ENCODE measurements around the gene ZNF687. TPM values are rescaled to one million over a fixed set of nuclear protein-coding genes. Genes with fewer than 3 reads are reported as not detected.

Gene ZNF687
- total and polyA plus RNA-seq, 2 donors (not counting 1 experiment from before 2014, with no cell fraction given), result 7.2 to 11.7 TPM

- TF ChIP-seq EZH2 (IDR thresholded peaks at IDR 0.05; ENCODE audit: low read length, missing control alignments) (no peak), CTCF (conservative IDR thresholded peaks at IDR 0.05 in 1 of 2, IDR thresholded peaks at IDR 0.05 in 1 of 2; ENCODE audit: low read depth in 1 of 2, low read length in 2 of 2) (no peak)
- no peak for DNase-seq (ENCODE audit: low read depth in 2 of 2)
- no peaks in the 10 kb centered on the region for H3K9me3 ChIP-seq (ENCODE audit: control insufficient read depth, insufficient read depth, low read depth, low read length)
- H3K4me3 ChIP-seq (replicated peaks in 1 of 4; ENCODE audit: control extremely low read depth in 1 of 4, insufficient read depth in 1 of 4, low read depth in 3 of 4, low read length in 4 of 4), result no peak overlapping the region
- peaks cover 39% of the 10 kb centered on the region for H3K36me3 ChIP-seq (ENCODE audit: control insufficient read depth, insufficient read depth, low read length)
- no peak overlapping the region for H3K9ac ChIP-seq (ENCODE audit: insufficient read depth, low read length)
- H3K4me2 ChIP-seq (ENCODE audit: extremely low read depth, insufficient read depth, low read length), result no peak overlapping the region
- no peak overlapping the region for H2AFZ ChIP-seq (ENCODE audit: low read length)
- H3K4me1 ChIP-seq (ENCODE audit: control insufficient read depth, extremely low read depth, insufficient read depth, low read length), result no peaks in the 10 kb centered on the region
- H3K27me3 ChIP-seq (ENCODE audit: control insufficient read depth, insufficient read depth, low read length), result no peaks in the 10 kb centered on the region
- no peak overlapping the region for H3K27ac ChIP-seq (ENCODE audit: insufficient read depth, low read length)
- no peaks in the 10 kb centered on the region for H4K20me1 ChIP-seq (ENCODE audit: control insufficient read depth, extremely low read depth, insufficient read depth, low read length)
- H3K79me2 ChIP-seq (ENCODE audit: control insufficient read depth, insufficient read depth, low read length), result peaks cover 12% of the 10 kb centered on the region
Measured at GRCh38 chr1:151287767-151288500, 5.8 kb downstream of the ZNF687 start.

GRCh38 chr1:151288502-151288901, 6.4 kb downstream of the ZNF687 start:
- Histone ChIP-seq H3K4me3 (replicated peaks in 1 of 4; ENCODE audit: control extremely low read depth in 1 of 4, insufficient read depth in 1 of 4, low read depth in 3 of 4, low read length in 4 of 4) (no peak overlapping the region), H3K4me1 (ENCODE audit: control insufficient read depth, extremely low read depth, insufficient read depth, low read length) (no peaks in the 10 kb centered on the region), H3K36me3 (ENCODE audit: control insufficient read depth, insufficient read depth, low read length) (peaks cover 43% of the 10 kb centered on the region), H3K9me3 (ENCODE audit: control insufficient read depth, insufficient read depth, low read depth, low read length) (no peaks in the 10 kb centered on the region), H4K20me1 (ENCODE audit: control insufficient read depth, extremely low read depth, insufficient read depth, low read length) (no peaks in the 10 kb centered on the region), H3K4me2 (ENCODE audit: extremely low read depth, insufficient read depth, low read length) (no peak overlapping the region), H3K27me3 (ENCODE audit: control insufficient read depth, insufficient read depth, low read length) (no peaks in the 10 kb centered on the region), H3K79me2 (ENCODE audit: control insufficient read depth, insufficient read depth, low read length) (peaks cover 7% of the 10 kb centered on the region), H2AFZ (ENCODE audit: low read length) (no peak overlapping the region), H3K27ac (ENCODE audit: insufficient read depth, low read length) (no peak overlapping the region), H3K9ac (ENCODE audit: insufficient read depth, low read length) (no peak overlapping the region)
- no peak for TF ChIP-seq CTCF (conservative IDR thresholded peaks at IDR 0.05 in 1 of 2, IDR thresholded peaks at IDR 0.05 in 1 of 2; ENCODE audit: low read depth in 1 of 2, low read length in 2 of 2)
- TF ChIP-seq EZH2 (IDR thresholded peaks at IDR 0.05; ENCODE audit: low read length, missing control alignments), result no peak
- no peak for DNase-seq (ENCODE audit: low read depth in 2 of 2)

GRCh38 chr1:151289080-151289935, 7.2 kb downstream of the ZNF687 start:
- Histone ChIP-seq H3K36me3 (ENCODE audit: control insufficient read depth, insufficient read depth, low read length) (peaks cover 50% of the 10 kb centered on the region), H2AFZ (ENCODE audit: low read length) (no peak overlapping the region), H3K79me2 (ENCODE audit: control insufficient read depth, insufficient read depth, low read length) (peaks cover 3% of the 10 kb centered on the region), H3K4me1 (ENCODE audit: control insufficient read depth, extremely low read depth, insufficient read depth, low read length) (no peaks in the 10 kb centered on the region), H4K20me1 (ENCODE audit: control insufficient read depth, extremely low read depth, insufficient read depth, low read length) (no peaks in the 10 kb centered on the region), H3K9me3 (ENCODE audit: control insufficient read depth, insufficient read depth, low read depth, low read length) (no peaks in the 10 kb centered on the region), H3K4me2 (ENCODE audit: extremely low read depth, insufficient read depth, low read length) (no peak overlapping the region), H3K9ac (ENCODE audit: insufficient read depth, low read length) (no peak overlapping the region), H3K27me3 (ENCODE audit: control insufficient read depth, insufficient read depth, low read length) (no peaks in the 10 kb centered on the region), H3K27ac (ENCODE audit: insufficient read depth, low read length) (no peak overlapping the region), H3K4me3 (replicated peaks in 1 of 4; ENCODE audit: control extremely low read depth in 1 of 4, insufficient read depth in 1 of 4, low read depth in 3 of 4, low read length in 4 of 4) (no peak overlapping the region)
- no peak for DNase-seq (ENCODE audit: low read depth in 2 of 2)
- TF ChIP-seq EZH2 (IDR thresholded peaks at IDR 0.05; ENCODE audit: low read length, missing control alignments), result no peak
- no peak for TF ChIP-seq CTCF (conservative IDR thresholded peaks at IDR 0.05 in 1 of 2, IDR thresholded peaks at IDR 0.05 in 1 of 2; ENCODE audit: low read depth in 1 of 2, low read length in 2 of 2)

Measured in fibroblast of lung (primary cell).